ENCODE results near the gene OLIG1.

OLIG1 gene

DNA sequence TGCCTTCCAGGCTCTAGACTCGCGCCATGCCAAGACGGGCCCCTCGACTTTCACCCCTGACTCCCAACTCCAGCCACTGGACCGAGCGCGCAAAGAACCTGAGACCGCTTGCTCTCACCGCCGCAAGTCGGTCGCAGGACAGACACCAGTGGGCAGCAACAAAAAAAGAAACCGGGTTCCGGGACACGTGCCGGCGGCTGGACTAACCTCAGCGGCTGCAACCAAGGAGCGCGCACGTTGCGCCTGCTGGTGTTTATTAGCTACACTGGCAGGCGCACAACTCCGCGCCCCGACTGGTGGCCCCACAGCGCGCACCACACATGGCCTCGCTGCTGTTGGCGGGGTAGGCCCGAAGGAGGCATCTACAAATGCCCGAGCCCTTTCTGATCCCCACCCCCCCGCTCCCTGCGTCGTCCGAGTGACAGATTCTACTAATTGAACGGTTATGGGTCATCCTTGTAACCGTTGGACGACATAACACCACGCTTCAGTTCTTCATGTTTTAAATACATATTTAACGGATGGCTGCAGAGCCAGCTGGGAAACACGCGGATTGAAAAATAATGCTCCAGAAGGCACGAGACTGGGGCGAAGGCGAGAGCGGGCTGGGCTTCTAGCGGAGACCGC is 46.3 kb upstream of the OLIG1 start:
- no peak for DNase-seq (ENCODE audit: low read depth)
- TF ChIP-seq, protein P1, sequence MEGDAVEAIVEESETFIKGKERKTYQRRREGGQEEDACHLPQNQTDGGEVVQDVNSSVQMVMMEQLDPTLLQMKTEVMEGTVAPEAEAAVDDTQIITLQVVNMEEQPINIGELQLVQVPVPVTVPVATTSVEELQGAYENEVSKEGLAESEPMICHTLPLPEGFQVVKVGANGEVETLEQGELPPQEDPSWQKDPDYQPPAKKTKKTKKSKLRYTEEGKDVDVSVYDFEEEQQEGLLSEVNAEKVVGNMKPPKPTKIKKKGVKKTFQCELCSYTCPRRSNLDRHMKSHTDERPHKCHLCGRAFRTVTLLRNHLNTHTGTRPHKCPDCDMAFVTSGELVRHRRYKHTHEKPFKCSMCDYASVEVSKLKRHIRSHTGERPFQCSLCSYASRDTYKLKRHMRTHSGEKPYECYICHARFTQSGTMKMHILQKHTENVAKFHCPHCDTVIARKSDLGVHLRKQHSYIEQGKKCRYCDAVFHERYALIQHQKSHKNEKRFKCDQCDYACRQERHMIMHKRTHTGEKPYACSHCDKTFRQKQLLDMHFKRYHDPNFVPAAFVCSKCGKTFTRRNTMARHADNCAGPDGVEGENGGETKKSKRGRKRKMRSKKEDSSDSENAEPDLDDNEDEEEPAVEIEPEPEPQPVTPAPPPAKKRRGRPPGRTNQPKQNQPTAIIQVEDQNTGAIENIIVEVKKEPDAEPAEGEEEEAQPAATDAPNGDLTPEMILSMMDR (IDR thresholded peaks at IDR 0.05; ENCODE audit: low read length, missing control alignments) = no peak
- H3K4me3 ChIP-seq (replicated peaks; ENCODE audit: low read depth, low read length) = no peak overlapping the region

DNA sequence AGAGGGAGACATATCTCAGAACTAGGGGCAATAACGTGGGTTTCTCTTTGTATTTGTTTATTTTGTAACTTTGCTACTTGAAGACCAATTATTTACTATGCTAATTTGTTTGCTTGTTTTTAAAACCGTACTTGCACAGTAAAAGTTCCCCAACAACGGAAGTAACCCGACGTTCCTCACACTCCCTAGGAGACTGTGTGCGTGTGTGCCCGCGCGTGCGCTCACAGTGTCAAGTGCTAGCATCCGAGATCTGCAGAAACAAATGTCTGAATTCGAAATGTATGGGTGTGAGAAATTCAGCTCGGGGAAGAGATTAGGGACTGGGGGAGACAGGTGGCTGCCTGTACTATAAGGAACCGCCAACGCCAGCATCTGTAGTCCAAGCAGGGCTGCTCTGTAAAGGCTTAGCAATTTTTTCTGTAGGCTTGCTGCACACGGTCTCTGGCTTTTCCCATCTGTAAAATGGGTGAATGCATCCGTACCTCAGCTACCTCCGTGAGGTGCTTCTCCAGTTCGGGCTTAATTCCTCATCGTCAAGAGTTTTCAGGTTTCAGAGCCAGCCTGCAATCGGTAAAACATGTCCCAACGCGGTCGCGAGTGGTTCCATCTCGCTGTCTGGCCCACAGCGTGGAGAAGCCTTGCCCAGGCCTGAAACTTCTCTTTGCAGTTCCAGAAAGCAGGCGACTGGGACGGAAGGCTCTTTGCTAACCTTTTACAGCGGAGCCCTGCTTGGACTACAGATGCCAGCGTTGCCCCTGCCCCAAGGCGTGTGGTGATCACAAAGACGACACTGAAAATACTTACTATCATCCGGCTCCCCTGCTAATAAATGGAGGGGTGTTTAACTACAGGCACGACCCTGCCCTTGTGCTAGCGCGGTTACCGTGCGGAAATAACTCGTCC is 45.5 kb upstream of the OLIG1 start:
- H3K4me3 ChIP-seq (replicated peaks; ENCODE audit: low read depth, low read length) = no peak overlapping the region
- DNase-seq (ENCODE audit: low read depth) = no peak
- TF ChIP-seq, protein P1 (IDR thresholded peaks at IDR 0.05; ENCODE audit: low read length, missing control alignments) = no peak

- H3K4me3 ChIP-seq (replicated peaks; ENCODE audit: low read depth, low read length) = no peak overlapping the region
- DNase-seq (ENCODE audit: low read depth) = no peak
- TF ChIP-seq, protein P1 (IDR thresholded peaks at IDR 0.05; ENCODE audit: low read length, missing control alignments) = no peak
These were observed 44.8 kb upstream of the OLIG1 start for GRCh38 chr21:33025106-33025488.

DNA sequence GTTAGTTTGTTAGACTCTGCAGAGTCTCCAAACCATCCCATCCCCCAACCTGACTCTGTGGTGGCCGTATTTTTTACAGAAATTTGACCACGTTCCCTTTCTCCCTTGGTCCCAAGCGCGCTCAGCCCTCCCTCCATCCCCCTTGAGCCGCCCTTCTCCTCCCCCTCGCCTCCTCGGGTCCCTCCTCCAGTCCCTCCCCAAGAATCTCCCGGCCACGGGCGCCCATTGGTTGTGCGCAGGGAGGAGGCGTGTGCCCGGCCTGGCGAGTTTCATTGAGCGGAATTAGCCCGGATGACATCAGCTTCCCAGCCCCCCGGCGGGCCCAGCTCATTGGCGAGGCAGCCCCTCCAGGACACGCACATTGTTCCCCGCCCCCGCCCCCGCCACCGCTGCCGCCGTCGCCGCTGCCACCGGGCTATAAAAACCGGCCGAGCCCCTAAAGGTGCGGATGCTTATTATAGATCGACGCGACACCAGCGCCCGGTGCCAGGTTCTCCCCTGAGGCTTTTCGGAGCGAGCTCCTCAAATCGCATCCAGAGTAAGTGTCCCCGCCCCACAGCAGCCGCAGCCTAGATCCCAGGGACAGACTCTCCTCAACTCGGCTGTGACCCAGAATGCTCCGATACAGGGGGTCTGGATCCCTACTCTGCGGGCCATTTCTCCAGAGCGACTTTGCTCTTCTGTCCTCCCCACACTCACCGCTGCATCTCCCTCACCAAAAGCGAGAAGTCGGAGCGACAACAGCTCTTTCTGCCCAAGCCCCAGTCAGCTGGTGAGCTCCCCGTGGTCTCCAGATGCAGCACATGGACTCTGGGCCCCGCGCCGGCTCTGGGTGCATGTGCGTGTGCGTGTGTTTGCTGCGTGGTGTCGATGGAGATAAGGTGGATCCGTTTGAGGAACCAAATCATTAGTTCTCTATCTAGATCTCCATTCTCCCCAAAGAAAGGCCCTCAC is 44.2 kb upstream of the OLIG1 start, which contains the start of gene OLIG2:
OLIG2 (plus strand) TSS at position 447 of the 954 bp plus-strand sequence. CDS start 928 bp downstream, outside the sequence.
- no peak for DNase-seq (ENCODE audit: low read depth)

DNA sequence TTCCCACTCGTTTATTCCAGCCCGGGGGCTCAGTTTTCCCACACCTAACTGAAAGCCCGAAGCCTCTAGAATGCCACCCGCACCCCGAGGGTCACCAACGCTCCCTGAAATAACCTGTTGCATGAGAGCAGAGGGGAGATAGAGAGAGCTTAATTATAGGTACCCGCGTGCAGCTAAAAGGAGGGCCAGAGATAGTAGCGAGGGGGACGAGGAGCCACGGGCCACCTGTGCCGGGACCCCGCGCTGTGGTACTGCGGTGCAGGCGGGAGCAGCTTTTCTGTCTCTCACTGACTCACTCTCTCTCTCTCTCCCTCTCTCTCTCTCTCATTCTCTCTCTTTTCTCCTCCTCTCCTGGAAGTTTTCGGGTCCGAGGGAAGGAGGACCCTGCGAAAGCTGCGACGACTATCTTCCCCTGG is 43.5 kb upstream of the OLIG1 start:
- TF ChIP-seq, protein P1 (IDR thresholded peaks at IDR 0.05; ENCODE audit: low read length, missing control alignments) = no peak
- DNase-seq (ENCODE audit: low read depth) = no peak
- no peak overlapping the region for H3K4me3 ChIP-seq (replicated peaks; ENCODE audit: low read depth, low read length)

More for the DNA sequence above, 44.2 kb upstream of the OLIG1 start, which contains the start of gene OLIG2:
- TF ChIP-seq, protein P1 (IDR thresholded peaks at IDR 0.05; ENCODE audit: low read length, missing control alignments) = no peak
- H3K4me3 ChIP-seq (replicated peaks; ENCODE audit: low read depth, low read length) = no peak within 1 kb of the TSS

DNA sequence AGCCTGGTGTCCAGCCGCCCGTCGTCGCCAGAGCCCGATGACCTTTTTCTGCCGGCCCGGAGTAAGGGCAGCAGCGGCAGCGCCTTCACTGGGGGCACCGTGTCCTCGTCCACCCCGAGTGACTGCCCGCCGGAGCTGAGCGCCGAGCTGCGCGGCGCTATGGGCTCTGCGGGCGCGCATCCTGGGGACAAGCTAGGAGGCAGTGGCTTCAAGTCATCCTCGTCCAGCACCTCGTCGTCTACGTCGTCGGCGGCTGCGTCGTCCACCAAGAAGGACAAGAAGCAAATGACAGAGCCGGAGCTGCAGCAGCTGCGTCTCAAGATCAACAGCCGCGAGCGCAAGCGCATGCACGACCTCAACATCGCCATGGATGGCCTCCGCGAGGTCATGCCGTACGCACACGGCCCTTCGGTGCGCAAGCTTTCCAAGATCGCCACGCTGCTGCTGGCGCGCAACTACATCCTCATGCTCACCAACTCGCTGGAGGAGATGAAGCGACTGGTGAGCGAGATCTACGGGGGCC is 43.0 kb upstream of the OLIG1 start:
- TF ChIP-seq, protein P1 (IDR thresholded peaks at IDR 0.05; ENCODE audit: low read length, missing control alignments) = no peak
- no peak overlapping the region for H3K4me3 ChIP-seq (replicated peaks; ENCODE audit: low read depth, low read length)
- no peak for DNase-seq (ENCODE audit: low read depth)

All from fibroblast of pulmonary artery (primary cell).